Suppressor macrophage treated with lipopolysaccharide for 1 hour (primary cell): ENCODE measurements around the gene CTTNBP2NL.
"Not testable (repeated sequence)": the region's sequence is repeated elsewhere in the genome, so short reads cannot be mapped to it uniquely, and the experiment has no call there.

Experiments used
- DNase-seq, 3 donors: peaks; one replicate each; pipeline ENCODE4 v3.0.0-alpha.2; 2020 to 2022

Gene CTTNBP2NL

DNA sequence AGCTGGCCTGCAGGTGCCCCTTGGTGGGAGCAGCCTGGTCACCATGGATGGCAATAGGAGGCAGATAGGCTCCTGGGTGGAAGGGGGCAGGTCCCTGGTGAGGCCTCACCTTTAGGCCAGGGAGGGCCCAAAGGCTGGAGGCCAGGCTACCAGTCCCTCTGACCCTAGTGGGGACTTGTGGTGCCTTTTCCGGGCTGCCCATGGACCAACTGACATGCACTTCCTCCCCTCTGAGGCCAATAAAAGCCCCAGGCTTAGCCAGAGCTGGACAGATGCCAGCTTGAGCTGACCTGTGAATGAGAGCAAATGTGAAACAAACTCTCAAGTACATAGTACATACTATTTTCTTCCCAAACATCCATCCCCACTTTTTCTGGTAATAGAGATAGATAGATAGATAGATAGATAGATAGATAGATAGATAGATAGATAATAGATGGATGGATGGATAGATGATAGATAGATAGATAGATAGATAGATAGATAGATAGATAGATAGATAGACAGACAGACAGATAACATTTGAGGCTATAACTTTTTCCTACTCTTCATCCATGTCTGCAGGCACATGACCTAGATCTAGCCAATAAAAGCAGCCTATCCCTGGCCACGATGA lies 9.2 kb upstream of the CTTNBP2NL start:
- DNase-seq, result no peak

- DNase-seq, result no peak
These were observed 8.2 kb upstream of the CTTNBP2NL start for GRCh38 chr1:112387807-112388206.

GRCh38 chr1:112388436-112388835 lies 7.6 kb upstream of the CTTNBP2NL start:
- DNase-seq, result no peak

- peak; percentile 30 to 53 (median 38) for DNase-seq
These were observed 6.3 kb upstream of the CTTNBP2NL start for GRCh38 chr1:112389689-112390088.

GRCh38 chr1:112390335-112390734 lies 5.7 kb upstream of the CTTNBP2NL start:
- DNase-seq, result not testable (repeated sequence)

GRCh38 chr1:112390775-112391602 lies 5.0 kb upstream of the CTTNBP2NL start:
- peak; percentile 91 to 97 (median 91) for DNase-seq

GRCh38 chr1:112391603-112391940 lies 4.4 kb upstream of the CTTNBP2NL start:
- no peak for DNase-seq

- peak; percentile 68 to 80 (median 70) for DNase-seq
These were observed 2.4 kb upstream of the CTTNBP2NL start for GRCh38 chr1:112393631-112393974.

- DNase-seq, result peak in 1 of 3 donors; percentile 65
These were observed 1.3 kb upstream of the CTTNBP2NL start for GRCh38 chr1:112394743-112395062.

GRCh38 chr1:112395256-112395820 lies 676 bp upstream of the CTTNBP2NL start:
- no peak for DNase-seq

DNA sequence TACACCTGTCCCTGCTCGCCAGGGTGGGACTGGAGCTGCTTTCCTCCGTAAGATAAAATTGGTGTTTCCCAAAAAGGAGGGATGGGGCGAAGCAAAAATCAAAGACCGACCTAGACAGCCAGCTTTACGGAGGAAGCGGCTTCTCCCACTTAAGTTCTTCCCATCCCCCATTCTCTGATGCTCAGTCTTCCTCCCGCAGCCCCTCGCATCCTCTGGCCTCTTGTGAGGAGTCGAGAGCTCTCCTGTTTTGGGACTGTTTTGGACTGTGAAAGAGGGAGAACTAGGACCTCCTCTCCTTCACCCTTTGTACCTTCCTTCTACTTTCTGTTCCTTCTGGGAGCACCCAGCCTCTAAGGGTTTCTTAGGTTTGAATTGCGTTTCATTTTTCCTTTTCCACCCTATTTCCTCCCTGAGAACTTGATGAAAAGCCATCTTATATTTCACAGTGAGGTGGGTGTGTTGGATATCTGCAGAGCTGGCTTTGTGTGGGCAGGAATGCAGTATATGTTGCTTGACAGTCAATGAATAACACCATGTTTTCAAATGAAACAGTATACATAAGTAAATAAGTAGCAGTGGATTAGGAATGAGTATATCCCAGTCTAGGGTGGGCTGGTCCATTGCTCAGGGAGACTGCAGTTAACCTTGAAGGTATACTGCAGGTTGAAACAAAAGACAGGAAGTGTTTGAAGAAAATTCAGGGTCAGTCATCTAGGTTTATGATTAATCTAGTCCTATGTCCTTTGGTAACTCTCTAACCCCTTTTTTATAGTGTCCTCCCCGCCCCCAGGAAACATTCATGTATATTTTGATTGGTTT lies 848 bp downstream of the CTTNBP2NL start:
- peak in 2 of 3 donors; percentile 23 to 31 for DNase-seq

- DNase-seq, result peak in 1 of 3 donors; percentile 28
These were observed 1.8 kb downstream of the CTTNBP2NL start for GRCh38 chr1:112397841-112398240.

DNA sequence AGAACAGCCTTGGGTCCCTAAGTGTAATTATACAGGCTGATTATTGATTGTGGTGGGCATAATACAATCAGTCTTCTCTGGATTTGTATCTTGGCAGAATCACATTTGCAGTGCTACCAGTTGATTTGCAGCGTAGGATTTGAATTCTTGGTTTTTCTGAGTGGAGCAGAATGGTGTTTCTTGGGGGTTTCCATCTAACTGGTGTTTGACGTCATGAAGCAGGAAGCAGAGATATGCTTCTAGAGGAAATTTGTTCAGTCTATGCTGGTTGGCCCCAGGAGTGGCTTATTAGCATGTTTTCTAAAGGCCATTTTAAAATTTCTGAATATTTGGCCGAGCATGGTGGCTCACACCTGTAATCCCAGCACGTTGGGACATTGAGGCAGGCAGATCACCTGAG lies 3.4 kb downstream of the CTTNBP2NL start:
- peak; percentile 49 to 66 (median 56) for DNase-seq

DNA sequence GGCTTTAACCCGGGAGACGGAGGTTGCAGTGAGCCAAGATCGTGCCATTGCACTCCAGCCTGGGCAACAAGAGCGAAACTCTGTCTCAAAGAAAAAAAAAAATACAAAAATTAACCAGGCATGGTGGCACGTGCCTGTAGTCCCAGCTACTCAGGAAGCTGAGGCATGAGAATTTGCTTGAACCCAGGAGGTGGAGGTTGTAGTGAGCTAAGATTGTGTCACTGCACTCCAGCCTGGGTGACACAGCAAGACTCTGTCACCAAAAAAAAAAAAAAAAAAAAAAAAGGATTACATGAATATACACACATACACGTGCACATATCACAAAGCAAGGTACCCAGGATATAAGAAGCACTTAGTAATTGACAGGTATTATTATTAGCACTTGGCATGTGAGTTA lies 4.7 kb downstream of the CTTNBP2NL start:
- DNase-seq, result not testable (repeated sequence)

GRCh38 chr1:112402682-112403643 lies 6.9 kb downstream of the CTTNBP2NL start:
- peak in 2 of 3 donors; percentile 24 to 42 for DNase-seq

GRCh38 chr1:112406771-112407170 lies 10.8 kb downstream of the CTTNBP2NL start:
- DNase-seq, result no peak

GRCh38 chr1:112409414-112409813 lies 13.4 kb downstream of the CTTNBP2NL start:
- no peak for DNase-seq

GRCh38 chr1:112410673-112411072 lies 14.7 kb downstream of the CTTNBP2NL start:
- no peak for DNase-seq

DNA sequence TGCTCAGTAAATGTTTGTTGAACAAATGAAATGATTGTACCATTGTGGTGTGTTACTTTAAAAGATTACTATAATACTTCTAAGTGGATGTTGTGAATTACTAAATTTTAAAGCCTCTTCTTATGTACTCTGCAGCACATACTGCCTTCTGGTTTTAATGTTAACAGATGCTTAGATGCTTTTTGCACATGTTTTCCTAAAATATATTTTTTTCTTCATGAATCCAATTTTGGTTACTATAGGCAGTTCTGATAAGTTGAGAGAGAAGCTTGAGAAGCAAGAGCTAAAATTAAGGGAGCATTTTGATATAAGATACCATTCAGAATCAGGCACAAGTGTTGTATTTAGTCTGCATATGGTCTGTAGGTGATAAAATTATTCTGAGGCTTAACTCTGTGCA lies 21.3 kb downstream of the CTTNBP2NL start:
- DNase-seq, result no peak

- no peak for DNase-seq
These were observed 22.3 kb downstream of the CTTNBP2NL start for GRCh38 chr1:112418099-112418892.

DNA sequence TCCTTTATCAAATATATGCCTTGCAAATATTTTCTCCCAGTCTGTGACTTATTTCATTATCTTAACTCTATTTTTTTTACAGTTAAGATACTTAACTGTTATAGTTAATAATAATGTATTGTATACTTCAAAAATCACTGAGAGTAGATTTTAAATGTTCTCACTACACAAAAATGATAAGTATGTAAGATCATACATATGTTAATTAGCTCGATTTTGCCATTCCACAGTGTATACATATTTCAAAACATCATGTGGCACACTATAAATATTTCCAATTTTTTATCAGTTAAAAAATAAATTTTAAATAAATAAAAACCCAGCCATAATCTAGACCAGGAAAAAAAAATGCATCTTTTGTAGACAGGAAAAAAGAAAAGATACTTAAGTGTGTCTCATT lies 27.2 kb downstream of the CTTNBP2NL start:
- DNase-seq, result no peak
